ENCODE measurements around the gene OR6S1.

The OR6S1 gene

GRCh38 chr14:20608383-20609110, 32.9 kb downstream of the OR6S1 start:
- no peak for ATAC-seq
- TF ChIP-seq ZFP3 (CRISPR knock-in tag; IDR thresholded peaks at IDR 0.05) (no peak), POU6F1 (CRISPR knock-in tag; IDR thresholded peaks at IDR 0.05; ENCODE audit: borderline replicate concordance, low read depth) (no peak), BACH2 (CRISPR knock-in tag; IDR thresholded peaks at IDR 0.05; ENCODE audit: borderline replicate concordance) (no peak), SNAI2 (CRISPR knock-in tag; IDR thresholded peaks at IDR 0.05) (no peak), OSR1 (CRISPR knock-in tag; IDR thresholded peaks at IDR 0.05) (no peak), TCF4 (CRISPR knock-in tag; IDR thresholded peaks at IDR 0.05; ENCODE audit: borderline replicate concordance) (no peak), CREB5 (CRISPR knock-in tag; IDR thresholded peaks at IDR 0.05; ENCODE audit: low read depth) (no peak), ZNF565 (CRISPR knock-in tag; conservative IDR thresholded peaks at IDR 0.05; ENCODE audit: low read depth) (no peak), TOX (CRISPR knock-in tag; IDR thresholded peaks at IDR 0.05; ENCODE audit: borderline replicate concordance) (no peak), ZNF70 (CRISPR knock-in tag; IDR thresholded peaks at IDR 0.05) (no peak), CSRNP3 (CRISPR knock-in tag; IDR thresholded peaks at IDR 0.05) (no peak), CSDC2 (CRISPR knock-in tag; IDR thresholded peaks at IDR 0.05) (no peak)

- TF ChIP-seq BACH2 (CRISPR knock-in tag; IDR thresholded peaks at IDR 0.05; ENCODE audit: borderline replicate concordance) (no peak), ZNF70 (CRISPR knock-in tag; IDR thresholded peaks at IDR 0.05) (no peak), ISL1 (CRISPR knock-in tag; IDR thresholded peaks at IDR 0.05) (no peak), ZFP3 (CRISPR knock-in tag; IDR thresholded peaks at IDR 0.05) (no peak), TSHZ2 (CRISPR knock-in tag; IDR thresholded peaks at IDR 0.05) (no peak), ZNF8 (CRISPR knock-in tag; IDR thresholded peaks at IDR 0.05) (no peak), CSRNP3 (CRISPR knock-in tag; IDR thresholded peaks at IDR 0.05) (no peak), ZNF565 (CRISPR knock-in tag; conservative IDR thresholded peaks at IDR 0.05; ENCODE audit: low read depth) (no peak)
- ATAC-seq = no peak
These were observed 33.9 kb downstream of the OR6S1 start for GRCh38 chr14:20607617-20608016.

- ATAC-seq = no peak
- TF ChIP-seq PATZ1 (CRISPR knock-in tag; IDR thresholded peaks at IDR 0.05; ENCODE audit: borderline replicate concordance) (no peak), TOX (CRISPR knock-in tag; IDR thresholded peaks at IDR 0.05; ENCODE audit: borderline replicate concordance) (no peak), ZNF8 (CRISPR knock-in tag; IDR thresholded peaks at IDR 0.05) (no peak), TCF4 (CRISPR knock-in tag; IDR thresholded peaks at IDR 0.05; ENCODE audit: borderline replicate concordance) (no peak), CSDC2 (CRISPR knock-in tag; IDR thresholded peaks at IDR 0.05) (no peak)
These were observed 34.6 kb downstream of the OR6S1 start for GRCh38 chr14:20606902-20607242.
